Measurements from ENCODE around the gene ACAD11. TPM values are rescaled to one million over a fixed set of nuclear protein-coding genes. Genes with fewer than 3 reads are reported as not detected.

Gene ACAD11
- total RNA-seq, 4 donors from 2014 or later = 39.0 to 69.8 (median 51.5) TPM

- no peak for TF ChIP-seq CTCF (IDR thresholded peaks at IDR 0.05; ENCODE audit: low read depth)
Observed at GRCh38 chr3:132522353-132522752, 137.3 kb downstream of the ACAD11 start.

DNA sequence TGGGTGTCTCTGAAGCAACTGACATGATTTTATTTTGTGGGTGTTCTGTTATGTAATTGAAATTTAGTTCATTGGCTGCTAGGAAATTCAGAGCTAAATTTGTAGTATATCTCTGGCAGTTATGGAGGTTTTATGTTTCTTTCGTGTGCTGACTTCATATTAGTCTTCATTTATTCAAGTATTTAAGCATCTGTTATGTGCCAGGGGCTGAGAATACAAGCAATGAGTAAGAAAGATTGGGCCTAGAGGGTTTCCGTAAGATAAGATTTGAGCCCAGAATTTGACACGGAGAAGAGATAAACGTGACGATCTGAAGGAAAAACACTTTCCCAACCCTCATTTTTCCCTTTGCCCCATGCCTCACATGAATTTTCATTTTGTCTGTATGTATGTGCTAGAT, 137.7 kb downstream of the ACAD11 start:
- TF ChIP-seq CTCF (IDR thresholded peaks at IDR 0.05; ENCODE audit: low read depth) = no peak

GRCh38 chr3:132519914-132520313, 139.7 kb downstream of the ACAD11 start:
- TF ChIP-seq CTCF (IDR thresholded peaks at IDR 0.05; ENCODE audit: low read depth) = no peak

GRCh38 chr3:132517311-132517710, 142.3 kb downstream of the ACAD11 start:
- no peak for TF ChIP-seq CTCF (IDR thresholded peaks at IDR 0.05; ENCODE audit: low read depth)

DNA sequence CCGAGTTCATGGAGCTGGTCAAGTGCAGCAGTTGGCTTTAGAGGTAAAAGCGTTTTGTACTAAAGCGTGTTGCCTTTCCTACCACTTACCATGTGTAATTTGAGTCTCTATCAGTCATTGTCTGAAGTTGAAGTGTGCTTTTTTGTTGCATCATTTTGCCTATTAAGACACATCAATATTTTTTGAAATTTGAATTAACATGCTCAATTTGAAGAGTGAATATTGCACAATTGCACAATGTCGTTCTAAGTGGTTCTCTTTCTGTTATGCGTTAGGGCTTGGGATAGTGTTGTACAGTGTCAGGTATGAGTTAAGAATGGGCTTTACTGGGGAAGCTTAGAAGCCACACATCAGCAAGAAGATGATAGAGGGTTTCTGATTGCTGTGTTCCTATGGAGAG, 146.6 kb downstream of the ACAD11 start:
- no peak for TF ChIP-seq CTCF (IDR thresholded peaks at IDR 0.05; ENCODE audit: low read depth)

DNA sequence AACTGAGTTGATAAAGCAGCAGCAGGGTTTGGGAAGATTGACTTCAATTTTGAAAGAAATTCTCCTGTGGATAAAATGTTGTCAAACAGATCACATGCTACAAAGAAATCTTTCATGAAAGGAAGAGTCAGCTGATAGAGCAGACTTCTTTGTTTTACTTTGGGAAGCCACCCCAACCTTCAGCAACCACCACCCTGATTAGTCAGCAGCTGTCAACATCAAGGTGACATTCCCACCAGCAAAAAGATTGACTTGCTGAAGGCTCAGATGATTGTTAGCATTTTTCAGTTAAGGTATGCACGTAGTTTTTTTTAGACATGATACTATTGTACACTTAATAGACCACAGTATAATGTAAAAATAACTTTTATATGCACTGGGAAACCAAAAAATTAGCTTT, 150.1 kb downstream of the ACAD11 start:
- no peak for TF ChIP-seq CTCF (IDR thresholded peaks at IDR 0.05; ENCODE audit: low read depth)

- no peak for TF ChIP-seq CTCF (IDR thresholded peaks at IDR 0.05; ENCODE audit: low read depth)
Observed at GRCh38 chr3:132509096-132509495, 150.5 kb downstream of the ACAD11 start.

Other genes starting within 250 kb of the ACAD11 start
- 10 to 100 TPM; 55.6 to 79.7 (median 66.3) TPM for gene DNAJC13, start 242.3 kb downstream of the ACAD11 start, total RNA-seq
- gene ACKR4, start 62.5 kb downstream of the ACAD11 start, total RNA-seq = 10 to 100 TPM in 1 of 4 donors, 1 to 10 TPM in 2, under 1 TPM in 1; 0.66 to 18.3 (median 3.3) TPM
- 10 to 100 TPM; 26.7 to 31.9 (median 29.2) TPM for gene UBA5, start 520 bp upstream of the ACAD11 start, total RNA-seq
- 10 to 100 TPM; 45.9 to 73.7 (median 62.3) TPM for gene NPHP3, start 62.6 kb upstream of the ACAD11 start, total RNA-seq

All from subcutaneous adipose tissue (tissue), 4 donors.